HepG2 (cell line): ENCODE results near the gene MTHFD2L. TPM values are rescaled to one million over a fixed set of nuclear protein-coding genes. Genes with fewer than 3 reads are reported as not detected.

Experiments used
- CBX2 ChIP-seq, 2 experiments: fragments of 200-600 bp in 1 of 2; sonication (generic); formaldehyde crosslinking in 1 of 2; IDR thresholded peaks; 2 replicates each; pipeline versions ENCODE4 v1.7.0 to v1.8.1; 2018 to 2022; ENCODE audit warnings: low read depth in 2 of 2, low read length in 1 of 2, mild to moderate bottlenecking in 1 of 2, missing genetic modification reagents in 1 of 2
- CENPX ChIP-seq: sonication (generic); formaldehyde crosslinking; IDR thresholded peaks from 2 replicates; pipeline ENCODE4 v1.9.0; 2021; ENCODE audit warnings: mild to moderate bottlenecking, missing genetic modification reagents, moderate library complexity
- CHCHD3 ChIP-seq: sonication (generic); formaldehyde crosslinking; IDR thresholded peaks from 2 replicates; pipeline ENCODE4 v1.8.0; 2022; ENCODE audit warnings: mild to moderate bottlenecking, missing genetic modification reagents, moderate library complexity
- CREB1 ChIP-seq, 2 experiments: fragments of 450-650 bp in 1 of 2; IDR thresholded peaks; 2 replicates each; pipeline ENCODE4 v1.6.1; 2016 to 2017; ENCODE audit warnings: control low read depth in 1 of 2, mild to moderate bottlenecking in 1 of 2, missing compliant biosample characterization in 1 of 2, missing genetic modification characterization in 1 of 2
- FOXO1 ChIP-seq: sonication (generic); formaldehyde crosslinking; IDR thresholded peaks from 2 replicates; pipeline ENCODE4 v1.4.0; 2020; ENCODE audit warnings: missing genetic modification reagents
- JUNB ChIP-seq: sonication (generic); formaldehyde crosslinking; IDR thresholded peaks from 2 replicates; pipeline ENCODE4 v1.8.0; 2022; ENCODE audit warnings: missing genetic modification reagents, mild to moderate bottlenecking, borderline replicate concordance
- KDM1A ChIP-seq: IDR thresholded peaks from 2 replicates; pipeline ENCODE4 v1.6.1; 2016; ENCODE audit warnings: missing compliant biosample characterization
- PTBP1 ChIP-seq: fragments of 200-400 bp; formaldehyde crosslinking; IDR thresholded peaks from 2 replicates; pipeline ENCODE4 v1.6.1; 2018; ENCODE audit warnings: low read length, low read depth; ENCODE audit not compliant: poor library complexity, severe bottlenecking
- RCOR2 ChIP-seq: IDR thresholded peaks from 2 replicates; pipeline ENCODE4 v1.6.1; 2016; ENCODE audit warnings: missing biosample characterization, missing genetic modification reagents
- RFX1 ChIP-seq: fragments of 450-650 bp; IDR thresholded peaks from 2 replicates; pipeline ENCODE4 v1.6.1; 2017
- TRIM24 ChIP-seq: sonication (generic); formaldehyde crosslinking; IDR thresholded peaks from 2 replicates; pipeline ENCODE4 v1.8.0; 2022; ENCODE audit warnings: mild to moderate bottlenecking, missing genetic modification reagents
- ZBTB7A ChIP-seq: sonication (generic); formaldehyde crosslinking; IDR thresholded peaks from 2 replicates; pipeline ENCODE4 v1.8.0; 2022; ENCODE audit warnings: mild to moderate bottlenecking, missing genetic modification reagents
- ZC3H13 ChIP-seq: sonication (generic); formaldehyde crosslinking; IDR thresholded peaks from 2 replicates; pipeline ENCODE4 v1.8.1; 2023; ENCODE audit warnings: mild to moderate bottlenecking, missing genetic modification reagents, moderate library complexity
- ZFP90 ChIP-seq: sonication (generic); formaldehyde crosslinking; IDR thresholded peaks from 2 replicates; pipeline ENCODE4 v1.8.0; 2022; ENCODE audit warnings: missing genetic modification reagents, mild to moderate bottlenecking, inconsistent platforms, borderline replicate concordance
- ZNF205 ChIP-seq: IDR thresholded peaks from 2 replicates; pipeline ENCODE4 v1.6.1; 2018; ENCODE audit warnings: missing biosample characterization, missing genetic modification reagents
- ZNF383 ChIP-seq: sonication (generic); formaldehyde crosslinking; IDR thresholded peaks from 2 replicates; pipeline ENCODE4 v1.4.0; 2020; ENCODE audit warnings: missing genetic modification reagents, mild to moderate bottlenecking, borderline replicate concordance
- ZNF460 ChIP-seq: sonication (generic); formaldehyde crosslinking; IDR thresholded peaks from 2 replicates; pipeline ENCODE4 v1.5.1; 2020; ENCODE audit warnings: missing genetic modification reagents, mild to moderate bottlenecking, borderline replicate concordance
- ZNF549 ChIP-seq: sonication (generic); formaldehyde crosslinking; IDR thresholded peaks from 2 replicates; pipeline ENCODE4 v1.5.0; 2020; ENCODE audit warnings: missing genetic modification reagents
- ZNF652 ChIP-seq: IDR thresholded peaks from 2 replicates; pipeline ENCODE4 v1.6.1; 2016; ENCODE audit warnings: low read depth, borderline replicate concordance
- ZNF75D ChIP-seq: sonication (generic); formaldehyde crosslinking; IDR thresholded peaks from 2 replicates; pipeline ENCODE4 v1.8.1; 2023; ENCODE audit warnings: missing genetic modification reagents, mild to moderate bottlenecking, borderline replicate concordance
- polyA plus RNA-seq, 8 experiments: library from polyadenylated mRNA; depleted of rRNA in 3 of 8; stranded (reverse) in 7 of 8; unstranded in 1 of 8; fragments of >200 nt; fragmentation: Illumina TruSeq in 4 of 8; extraction: Trizol in 4 of 8; gene quantifications; 2 replicates each; pipeline versions ENCODE4 v1.2.1 to v1.2.3, GENCODE V29; 2011 to 2016; ENCODE audit warnings: low read depth in 4 of 8, missing spikeins in 1 of 8, mixed read lengths in 1 of 8; ENCODE audit not compliant: insufficient read depth in 1 of 8
- total RNA-seq, 5 experiments: library from RNA; depleted of rRNA; stranded (reverse); fragments of >200 nt; fragmentation: Illumina TruSeq; extraction: Trizol; gene quantifications; 2 replicates each; pipeline ENCODE4 v1.2.3, GENCODE V29; 2016; ENCODE audit warnings: low read depth in 1 of 5
- TF ChIP-seq, protein P1 (sequence below): IDR thresholded peaks from 2 replicates; pipeline ENCODE4 v1.6.1; 2018; ENCODE audit warnings: missing genetic modification reagents, mild to moderate bottlenecking, missing compliant biosample characterization
- TF ChIP-seq, protein P2 (sequence below): sonication (generic); formaldehyde crosslinking; IDR thresholded peaks from 2 replicates; pipeline ENCODE4 v1.9.0; 2021; ENCODE audit warnings: missing genetic modification reagents, borderline replicate concordance
- TF ChIP-seq, protein P3 (sequence below): sonication (generic); formaldehyde crosslinking; IDR thresholded peaks from 2 replicates; pipeline ENCODE4 v1.9.0; 2022; ENCODE audit warnings: low read depth, missing genetic modification reagents
- TF ChIP-seq, protein P4 (sequence below): IDR thresholded peaks from 2 replicates; pipeline ENCODE4 v1.6.1; 2012; ENCODE audit warnings: low read depth, low read length, improper control_type of control experiment

MTHFD2L gene
- total and polyA plus RNA-seq, 2 of the 13 experiments (the other 11 are each of a cell fraction or from before 2014, with no cell fraction given): 10.5 to 14.9 TPM

DNA sequence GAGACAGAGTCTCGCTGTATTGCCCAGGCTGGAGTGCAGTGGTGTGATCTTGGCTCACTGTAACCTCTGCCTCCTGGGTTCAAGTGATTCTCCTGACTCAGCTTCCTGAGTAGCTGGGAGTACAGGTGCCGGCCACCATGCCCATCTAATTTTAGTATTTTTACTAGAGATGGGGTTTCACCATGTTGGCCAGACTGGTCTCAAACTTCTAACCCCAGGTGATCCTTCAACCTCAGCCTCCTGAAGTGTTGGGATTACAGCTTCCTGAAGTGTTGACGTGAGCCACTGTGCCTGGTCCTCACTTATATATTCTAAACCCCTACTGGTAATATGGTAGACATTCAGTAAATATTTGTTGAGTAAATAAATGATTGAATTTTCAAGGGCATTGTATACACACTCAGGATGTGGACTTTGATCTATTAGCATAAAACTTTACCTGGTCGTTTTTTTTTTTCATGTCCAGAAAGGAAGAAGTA, 33.0 kb downstream of the MTHFD2L start (continued):
- TF ChIP-seq CREB1 (IDR thresholded peaks at IDR 0.05) (no peak), CREB1 (CRISPR knock-in tag; IDR thresholded peaks at IDR 0.05) (peak; percentile 57), ZBTB7A (CRISPR knock-in tag) (no peak), ZNF205 (CRISPR knock-in tag) (no peak), RFX1 (no peak), CHCHD3 (CRISPR knock-in tag) (no peak), ZNF383 (CRISPR knock-in tag) (no peak), RCOR2 (CRISPR knock-in tag) (peak; percentile 73; the same call in 1 of the 2 replicates), JUNB (CRISPR knock-in tag) (no peak), ZFP90 (CRISPR knock-in tag) (no peak), ZC3H13 (no peak), FOXO1 (CRISPR knock-in tag) (peak; percentile 25; the same call in 1 of the 2 replicates), CBX2 (IDR thresholded peaks at IDR 0.05; ENCODE audit: low read depth, low read length) (no peak), CBX2 (CRISPR knock-in tag; IDR thresholded peaks at IDR 0.05; ENCODE audit: low read depth) (no peak), TRIM24 (CRISPR knock-in tag) (no peak), KDM1A (0 out of 2 replicates have a peak, but pooled peaks have one; percentile 17), ZNF75D (no peak), ZNF549 (no peak), ZNF652 (CRISPR knock-in tag) (peak; percentile 18; the same call in 1 of the 2 replicates), PTBP1 (no peak), ZNF460 (CRISPR knock-in tag) (no peak), CENPX (CRISPR knock-in tag) (no peak)
- TF ChIP-seq, protein P1, sequence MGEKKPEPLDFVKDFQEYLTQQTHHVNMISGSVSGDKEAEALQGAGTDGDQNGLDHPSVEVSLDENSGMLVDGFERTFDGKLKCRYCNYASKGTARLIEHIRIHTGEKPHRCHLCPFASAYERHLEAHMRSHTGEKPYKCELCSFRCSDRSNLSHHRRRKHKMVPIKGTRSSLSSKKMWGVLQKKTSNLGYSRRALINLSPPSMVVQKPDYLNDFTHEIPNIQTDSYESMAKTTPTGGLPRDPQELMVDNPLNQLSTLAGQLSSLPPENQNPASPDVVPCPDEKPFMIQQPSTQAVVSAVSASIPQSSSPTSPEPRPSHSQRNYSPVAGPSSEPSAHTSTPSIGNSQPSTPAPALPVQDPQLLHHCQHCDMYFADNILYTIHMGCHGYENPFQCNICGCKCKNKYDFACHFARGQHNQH (CRISPR knock-in tag): peak; percentile 38; the same call in 1 of the 2 replicates
- TF ChIP-seq, protein P2, sequence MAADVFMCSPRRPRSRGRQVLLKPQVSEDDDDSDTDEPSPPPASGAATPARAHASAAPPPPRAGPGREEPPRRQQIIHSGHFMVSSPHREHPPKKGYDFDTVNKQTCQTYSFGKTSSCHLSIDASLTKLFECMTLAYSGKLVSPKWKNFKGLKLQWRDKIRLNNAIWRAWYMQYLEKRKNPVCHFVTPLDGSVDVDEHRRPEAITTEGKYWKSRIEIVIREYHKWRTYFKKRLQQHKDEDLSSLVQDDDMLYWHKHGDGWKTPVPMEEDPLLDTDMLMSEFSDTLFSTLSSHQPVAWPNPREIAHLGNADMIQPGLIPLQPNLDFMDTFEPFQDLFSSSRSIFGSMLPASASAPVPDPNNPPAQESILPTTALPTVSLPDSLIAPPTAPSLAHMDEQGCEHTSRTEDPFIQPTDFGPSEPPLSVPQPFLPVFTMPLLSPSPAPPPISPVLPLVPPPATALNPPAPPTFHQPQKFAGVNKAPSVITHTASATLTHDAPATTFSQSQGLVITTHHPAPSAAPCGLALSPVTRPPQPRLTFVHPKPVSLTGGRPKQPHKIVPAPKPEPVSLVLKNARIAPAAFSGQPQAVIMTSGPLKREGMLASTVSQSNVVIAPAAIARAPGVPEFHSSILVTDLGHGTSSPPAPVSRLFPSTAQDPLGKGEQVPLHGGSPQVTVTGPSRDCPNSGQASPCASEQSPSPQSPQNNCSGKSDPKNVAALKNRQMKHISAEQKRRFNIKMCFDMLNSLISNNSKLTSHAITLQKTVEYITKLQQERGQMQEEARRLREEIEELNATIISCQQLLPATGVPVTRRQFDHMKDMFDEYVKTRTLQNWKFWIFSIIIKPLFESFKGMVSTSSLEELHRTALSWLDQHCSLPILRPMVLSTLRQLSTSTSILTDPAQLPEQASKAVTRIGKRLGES (CRISPR knock-in tag): no peak
- TF ChIP-seq, protein P3, sequence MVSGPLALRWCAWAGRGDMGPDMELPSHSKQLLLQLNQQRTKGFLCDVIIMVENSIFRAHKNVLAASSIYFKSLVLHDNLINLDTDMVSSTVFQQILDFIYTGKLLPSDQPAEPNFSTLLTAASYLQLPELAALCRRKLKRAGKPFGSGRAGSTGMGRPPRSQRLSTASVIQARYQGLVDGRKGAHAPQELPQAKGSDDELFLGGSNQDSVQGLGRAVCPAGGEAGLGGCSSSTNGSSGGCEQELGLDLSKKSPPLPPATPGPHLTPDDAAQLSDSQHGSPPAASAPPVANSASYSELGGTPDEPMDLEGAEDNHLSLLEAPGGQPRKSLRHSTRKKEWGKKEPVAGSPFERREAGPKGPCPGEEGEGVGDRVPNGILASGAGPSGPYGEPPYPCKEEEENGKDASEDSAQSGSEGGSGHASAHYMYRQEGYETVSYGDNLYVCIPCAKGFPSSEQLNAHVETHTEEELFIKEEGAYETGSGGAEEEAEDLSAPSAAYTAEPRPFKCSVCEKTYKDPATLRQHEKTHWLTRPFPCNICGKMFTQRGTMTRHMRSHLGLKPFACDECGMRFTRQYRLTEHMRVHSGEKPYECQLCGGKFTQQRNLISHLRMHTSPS (CRISPR knock-in tag): no peak
- TF ChIP-seq, protein P4, sequence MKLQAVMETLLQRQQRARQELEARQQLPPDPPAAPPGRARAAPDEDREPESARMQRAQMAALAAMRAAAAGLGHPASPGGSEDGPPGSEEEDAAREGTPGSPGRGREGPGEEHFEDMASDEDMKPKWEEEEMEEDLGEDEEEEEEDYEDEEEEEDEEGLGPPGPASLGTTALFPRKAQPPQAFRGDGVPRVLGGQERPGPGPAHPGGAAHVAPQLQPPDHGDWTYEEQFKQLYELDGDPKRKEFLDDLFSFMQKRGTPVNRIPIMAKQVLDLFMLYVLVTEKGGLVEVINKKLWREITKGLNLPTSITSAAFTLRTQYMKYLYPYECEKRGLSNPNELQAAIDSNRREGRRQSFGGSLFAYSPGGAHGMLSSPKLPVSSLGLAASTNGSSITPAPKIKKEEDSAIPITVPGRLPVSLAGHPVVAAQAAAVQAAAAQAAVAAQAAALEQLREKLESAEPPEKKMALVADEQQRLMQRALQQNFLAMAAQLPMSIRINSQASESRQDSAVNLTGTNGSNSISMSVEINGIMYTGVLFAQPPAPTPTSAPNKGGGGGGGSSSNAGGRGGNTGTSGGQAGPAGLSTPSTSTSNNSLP: peak; percentile 86
